AG04450 (cell line): ENCODE data around the gene RPL13. TPM values are rescaled to one million over a fixed set of nuclear protein-coding genes. Genes with fewer than 3 reads are reported as not detected.
"Not testable (repeated sequence)": the region's sequence is repeated elsewhere in the genome, so short reads cannot be mapped to it uniquely, and the experiment has no call there.

Experiments
- CTCF ChIA-PET: fragments of 300-600, 350-600 bp; formaldehyde crosslinking; extraction: SDS; loops from one replicate; lab custom pipeline; 2022; ENCODE audit warnings: antibody characterized with exemption, inconsistent platforms; lab: Charles Lee
- POLR2A ChIA-PET: fragments of 350-600 bp; formaldehyde crosslinking; extraction: SDS; loops from one replicate; lab custom pipeline; 2021; ENCODE audit warnings: antibody characterized with exemption, inconsistent platforms; lab: Yijun Ruan, JAX
- DNase-seq: peaks from one replicate; pipeline ENCODE4 v3.0.0-alpha.2; 2011; ENCODE audit warnings: low read depth, low spot score
- H3K27ac ChIP-seq: one replicate; pipeline ENCODE4 v1.5.1; 2012; ENCODE audit warnings: low read depth, low read length, control low read depth
- H3K27me3 ChIP-seq: one replicate; pipeline ENCODE4 v1.6.0; 2012; ENCODE audit warnings: low read length; ENCODE audit not compliant: control insufficient read depth, insufficient read depth
- H3K4me3 ChIP-seq: 2 replicates; pipeline ENCODE4 v1.5.1; 2011; ENCODE audit warnings: mild to moderate bottlenecking, low read depth, low read length, control low read depth
- H3K9me3 ChIP-seq: 2 replicates; pipeline ENCODE4 v1.5.1; 2012; ENCODE audit warnings: low read length; ENCODE audit not compliant: control insufficient read depth, insufficient read depth
- CTCF ChIP-seq: IDR thresholded peaks from 2 replicates; pipeline ENCODE4 v1.5.1; 2011; ENCODE audit warnings: low read depth, low read length, control low read depth, inconsistent platforms
- polyA plus RNA-seq: library from polyadenylated mRNA; depleted of rRNA; stranded (reverse); fragments of >200 nt; gene quantifications from 2 replicates; pipeline ENCODE4 v1.2.3, GENCODE V29; 2011

Gene RPL13
- polyA plus RNA-seq, 1 experiment, result 2,214 TPM

GRCh38 chr16:89583895-89584644 lies 23.6 kb downstream of the RPL13 start:
- TF ChIP-seq CTCF, result no peak
- no peak overlapping the region for H3K27ac ChIP-seq
- CTCF ChIA-PET, result interaction anchor here (0.5 to 0.8 kb wide), 2 partner anchors 31 to 262 kb away, joined by 3 read pairs; no protein-coding TSS in a partner anchor
- no peak for DNase-seq
- POLR2A ChIA-PET, result no interaction called here
- peaks cover 19% of the 10 kb centered on the region for H3K9me3 ChIP-seq
- H3K4me3 ChIP-seq, result no peak overlapping the region
- no peaks in the 10 kb centered on the region for H3K27me3 ChIP-seq

DNA sequence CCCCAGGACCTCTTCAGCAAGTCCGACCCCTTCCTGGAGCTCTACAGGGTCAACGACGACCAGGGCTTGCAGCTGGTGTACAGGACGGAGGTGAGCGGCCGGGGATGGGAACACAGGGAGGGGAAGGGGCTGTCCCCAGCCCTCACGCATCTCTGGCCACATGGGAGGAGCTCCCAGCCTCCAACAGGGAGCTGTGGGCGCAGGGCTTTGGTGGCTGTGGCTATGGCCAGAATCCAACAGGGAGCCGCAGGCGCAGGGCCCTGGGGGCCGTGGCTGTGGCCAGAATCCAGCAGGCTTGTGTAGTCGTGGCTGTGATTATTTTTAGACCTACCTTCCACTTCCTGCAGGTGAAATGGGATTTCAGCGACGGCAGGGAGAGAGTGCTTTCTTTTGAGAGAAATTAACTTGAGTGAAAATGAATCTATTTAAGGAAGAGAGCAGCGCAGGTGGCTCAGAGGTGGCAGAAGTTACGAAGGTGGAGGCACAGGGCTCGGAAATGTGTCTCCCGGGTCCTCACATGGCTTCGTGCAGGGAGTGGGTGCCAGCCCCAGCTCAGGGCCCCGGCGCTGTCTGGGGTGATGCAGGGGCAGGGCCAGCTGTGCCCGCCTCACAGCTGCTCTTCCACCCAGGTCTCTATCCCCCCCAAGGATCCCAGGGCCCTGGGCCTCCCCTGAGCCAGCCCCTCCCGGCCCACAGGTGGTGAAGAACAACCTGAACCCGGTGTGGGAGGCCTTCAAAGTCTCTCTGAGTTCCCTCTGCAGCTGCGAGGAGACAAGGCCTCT lies 24.5 kb downstream of the RPL13 start:
- no peak for TF ChIP-seq CTCF
- H3K9me3 ChIP-seq, result peaks cover 13% of the 10 kb centered on the region
- no peak for DNase-seq
- H3K27me3 ChIP-seq, result no peaks in the 10 kb centered on the region
- POLR2A ChIA-PET, result no interaction called here
- H3K4me3 ChIP-seq, result no peak overlapping the region
- CTCF ChIA-PET, result interaction anchor here (0.5 to 0.8 kb wide), 2 partner anchors 8 to 30 kb away, joined by 3 read pairs; no protein-coding TSS in a partner anchor
- H3K27ac ChIP-seq, result no peak overlapping the region

GRCh38 chr16:89586218-89586617 lies 25.7 kb downstream of the RPL13 start:
- H3K27ac ChIP-seq, result no peak overlapping the region
- peaks cover 9% of the 10 kb centered on the region; the same call in 1 of the 2 replicates for H3K9me3 ChIP-seq
- ChIA-PET CTCF (no interaction called here), POLR2A (no interaction called here)
- DNase-seq, result no peak
- H3K4me3 ChIP-seq, result no peak overlapping the region
- H3K27me3 ChIP-seq, result no peaks in the 10 kb centered on the region
- TF ChIP-seq CTCF, result no peak

DNA sequence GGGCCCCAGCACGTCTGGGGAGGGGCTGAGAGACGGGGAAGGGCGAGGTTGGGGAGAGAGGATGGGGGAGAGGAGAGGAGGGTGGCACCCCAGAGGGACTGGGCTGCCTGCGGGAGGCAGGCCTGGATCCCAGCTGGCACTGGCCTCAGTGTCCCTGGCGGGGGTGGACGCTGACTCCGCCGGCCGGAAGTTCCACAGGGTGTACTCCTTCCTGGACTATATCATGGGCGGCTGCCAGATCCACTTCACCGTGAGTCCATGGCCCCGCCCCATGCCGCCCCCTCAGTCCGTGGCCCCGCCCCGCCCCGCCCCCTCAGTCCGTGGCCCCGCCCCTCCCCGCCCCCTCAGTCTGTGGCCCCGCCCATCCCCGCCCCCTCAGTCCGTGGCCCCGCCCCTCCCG lies 26.4 kb downstream of the RPL13 start:
- TF ChIP-seq CTCF, result no peak
- Histone ChIP-seq H3K27ac (peak overlapping the region; percentile 21), H3K9me3 (peaks cover 9% of the 10 kb centered on the region; the same call in 1 of the 2 replicates), H3K27me3 (no peaks in the 10 kb centered on the region), H3K4me3 (no peak overlapping the region)
- DNase-seq, result no peak
- CTCF ChIA-PET, result no interaction called here
- POLR2A ChIA-PET, result no interaction called here

DNA sequence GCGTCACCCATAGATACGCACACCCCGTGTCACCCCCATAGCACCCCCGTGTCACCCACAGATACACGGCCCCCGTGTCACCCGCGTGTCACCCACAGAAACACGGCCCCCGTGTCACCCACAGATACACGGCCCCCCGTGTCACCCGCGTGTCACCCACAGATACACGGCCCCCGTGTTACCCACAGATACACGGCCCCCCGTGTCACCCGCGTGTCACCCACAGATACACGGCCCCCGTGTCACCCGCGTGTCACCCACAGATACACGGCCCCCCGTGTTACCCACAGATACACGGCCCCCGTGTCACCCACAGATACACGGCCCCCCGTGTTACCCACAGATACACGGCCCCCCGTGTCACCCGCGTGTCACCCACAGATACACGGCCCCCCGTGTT lies 27.2 kb downstream of the RPL13 start:
- CTCF ChIA-PET, H3K27ac ChIP-seq, H3K27me3 ChIP-seq, H3K4me3 ChIP-seq, H3K9me3 ChIP-seq, POLR2A ChIA-PET, DNase-seq: not testable (repeated sequence)
